ENCODE data around the gene SMARCC1. TPM values are rescaled to one million over a fixed set of nuclear protein-coding genes. Genes with fewer than 3 reads are reported as not detected.

Gene SMARCC1
- total RNA-seq, 2 experiments from 2014 or later: 74.2 to 76.2 TPM

- H3K9me3 ChIP-seq (ENCODE audit: control insufficient read depth in 1 of 2, insufficient read depth in 1 of 2, low read length in 2 of 2): no peaks in the 10 kb centered on the region
- Mint-ChIP-seq H3K36me3 (ENCODE audit: low read depth) (no peaks in the 10 kb centered on the region), H3K4me1 (ENCODE audit: low read depth) (no peaks in the 10 kb centered on the region), H3K4me3 (no peak overlapping the region), H3K9me3 (no peaks in the 10 kb centered on the region), H3K27ac (no peak overlapping the region), H3K27me3 (peaks cover 3% of the 10 kb centered on the region)
- no peak for TF ChIP-seq CTCF (IDR thresholded peaks at IDR 0.05)
- intact Hi-C loops (cut with DNase I, micrococcal nuclease): no loop called here
- POLR2A ChIA-PET: no interaction called here
- no peaks in the 10 kb centered on the region for H3K4me1 ChIP-seq (ENCODE audit: insufficient read depth, low read length)
- no peaks in the 10 kb centered on the region for H3K36me3 ChIP-seq (ENCODE audit: insufficient read depth, low read length)
- DNase-seq (no peak), ATAC-seq (ENCODE audit: poor library complexity) (no peak)
- no peak overlapping the region for H3K27ac ChIP-seq (ENCODE audit: low read depth in 1 of 2, low read length in 2 of 2)
- H3K27me3 ChIP-seq (ENCODE audit: control insufficient read depth in 1 of 2, insufficient read depth in 2 of 2, low read length in 2 of 2): no peaks in the 10 kb centered on the region
- no peak overlapping the region for H3K4me3 ChIP-seq (ENCODE audit: low read length)
- CTCF ChIA-PET: no interaction called here
Measured at GRCh38 chr3:47536967-47537366, 244.7 kb downstream of the SMARCC1 start.

GRCh38 chr3:47536221-47536891 lies 245.3 kb downstream of the SMARCC1 start:
- Mint-ChIP-seq H3K9me3 (no peaks in the 10 kb centered on the region), H3K36me3 (ENCODE audit: low read depth) (no peaks in the 10 kb centered on the region), H3K27ac (no peak overlapping the region), H3K4me3 (no peak overlapping the region), H3K27me3 (peaks cover 3% of the 10 kb centered on the region), H3K4me1 (ENCODE audit: low read depth) (no peaks in the 10 kb centered on the region)
- H3K4me3 ChIP-seq (ENCODE audit: low read length): no peak overlapping the region
- CTCF ChIA-PET: no interaction called here
- ATAC-seq (ENCODE audit: poor library complexity): no peak
- no peaks in the 10 kb centered on the region for H3K9me3 ChIP-seq (ENCODE audit: control insufficient read depth in 1 of 2, insufficient read depth in 1 of 2, low read length in 2 of 2)
- POLR2A ChIA-PET: no interaction called here
- H3K27ac ChIP-seq (ENCODE audit: low read depth in 1 of 2, low read length in 2 of 2): no peak overlapping the region
- no peak for TF ChIP-seq CTCF (IDR thresholded peaks at IDR 0.05)
- no peaks in the 10 kb centered on the region for H3K4me1 ChIP-seq (ENCODE audit: insufficient read depth, low read length)
- H3K36me3 ChIP-seq (ENCODE audit: insufficient read depth, low read length): no peaks in the 10 kb centered on the region
- H3K27me3 ChIP-seq (ENCODE audit: control insufficient read depth in 1 of 2, insufficient read depth in 2 of 2, low read length in 2 of 2): no peaks in the 10 kb centered on the region
- intact Hi-C loops (cut with DNase I, micrococcal nuclease): no loop called here
- DNase-seq: no peak

Other genes starting within 250 kb of the SMARCC1 start
- gene CSPG5, start 203.0 kb downstream of the SMARCC1 start, total RNA-seq: under 1 TPM in 1 of 2 experiments, not detected in 1; 0.39 TPM
- gene DHX30, start 21.2 kb upstream of the SMARCC1 start, total RNA-seq: 10 to 100 TPM; 75.1 to 75.6 TPM
- gene MAP4, start 234.5 kb upstream of the SMARCC1 start, total RNA-seq: 10 to 100 TPM; 42.2 to 42.6 TPM